HepG2 (cell line): ENCODE results near the gene SMIM44. TPM values are rescaled to one million over a fixed set of nuclear protein-coding genes. Genes with fewer than 3 reads are reported as not detected.

Experiments
- ATAC-seq: fragments of 200-7000 bp; cut with Tn5 transposase; 3 replicates; pipeline ENCODE4 v1.9.1; 2020; ENCODE audit warnings: mild to moderate bottlenecking, moderate library complexity
- BruUV-seq: library from RNA; stranded (reverse); fragments of 400-500 nt; replicated peaks from 2 replicates; lab custom pipeline; 2021; lab: Mats Ljungman, UMichigan
- CTCF ChIA-PET: fragments of 300-600 bp; formaldehyde crosslinking; extraction: SDS; loops from one replicate; lab custom pipeline; 2021; ENCODE audit warnings: low total read pairs, inconsistent platforms, low intra/inter-chr PET ratio; lab: Yijun Ruan, JAX
- POLR2A ChIA-PET: fragments of 350-600 bp; sonication (Branson Sonifier 250); formaldehyde crosslinking; loops from one replicate; lab custom pipeline; 2020; ENCODE audit warnings: antibody characterized with exemption, inconsistent platforms; lab: Yijun Ruan, JAX
- DNase-seq: peaks from one replicate; pipeline ENCODE4 v3.0.0-alpha.2; 2015; ENCODE audit warnings: low spot score
- FAIRE-seq: peaks from 3 replicates; lab custom pipeline; 2011; peaks lifted over from hg19 to GRCh38; lab: Jason Lieb, UNC
- H2AFZ ChIP-seq: one replicate; pipeline ENCODE4 v1.6.1; 2011; ENCODE audit warnings: low read length, inconsistent platforms
- H3K27ac ChIP-seq: fragments of 300-600 bp; 3 replicates; pipeline ENCODE4 v1.8.0; 2011; ENCODE audit warnings: mixed run types, mild to moderate bottlenecking, mixed read lengths, low read length, inconsistent platforms; ENCODE audit not compliant: insufficient read depth; ENCODE audit errors: extremely low read length
- H3K27me3 ChIP-seq, 2 experiments: fragments of 200-600 bp in 1 of 2; 2 replicates in 1 of 2; 3 replicates in 1 of 2; pipeline versions ENCODE4 v1.6.0 to v1.8.0; 2011; ENCODE audit warnings: low read length in 2 of 2, mild to moderate bottlenecking in 2 of 2, moderate library complexity in 2 of 2, inconsistent platforms in 1 of 2; ENCODE audit not compliant: insufficient read depth in 2 of 2, control insufficient read depth in 1 of 2
- H3K36me3 ChIP-seq, 2 experiments: fragments of 200-600 bp in 1 of 2; replicated peaks in 1 of 2; 2 replicates in 1 of 2; 3 replicates in 1 of 2; pipeline versions ENCODE4 v1.5.1 to v1.8.0; 2011; ENCODE audit warnings: low read length in 2 of 2, inconsistent platforms in 1 of 2; ENCODE audit not compliant: insufficient read depth in 2 of 2, control insufficient read depth in 1 of 2
- H3K4me1 ChIP-seq: 2 replicates; pipeline ENCODE4 v1.5.1; 2012; ENCODE audit warnings: low read length, inconsistent platforms; ENCODE audit not compliant: insufficient read depth
- H3K4me2 ChIP-seq: 2 replicates; pipeline ENCODE4 v1.6.0; 2011; ENCODE audit warnings: low read depth, low read length, inconsistent platforms
- H3K4me3 ChIP-seq, 3 experiments: fragments of 200-600 bp in 1 of 3; sonication (generic), shearing (Covaris generic) in 1 of 3; replicated peaks in 1 of 3; 2 replicates each; pipeline ENCODE4 v1.5.1; 2011 to 2016; ENCODE audit warnings: low read length in 3 of 3, inconsistent platforms in 2 of 3, low read depth in 2 of 3, mild to moderate bottlenecking in 2 of 3, control low read depth in 1 of 3, mixed read lengths in 1 of 3; ENCODE audit not compliant: insufficient read depth in 1 of 3
- H3K79me2 ChIP-seq: one replicate; pipeline ENCODE4 v1.6.1; 2011; ENCODE audit warnings: low read length, inconsistent platforms; ENCODE audit not compliant: insufficient read depth
- H3K9ac ChIP-seq: 2 replicates; pipeline ENCODE4 v1.6.0; 2011; ENCODE audit warnings: mild to moderate bottlenecking, low read depth, low read length, inconsistent platforms; ENCODE audit not compliant: insufficient read depth
- H3K9me3 ChIP-seq: 2 replicates; pipeline ENCODE4 v1.5.1; 2012; ENCODE audit warnings: mild to moderate bottlenecking, low read length
- H4K20me1 ChIP-seq: 2 replicates; pipeline ENCODE4 v1.6.0; 2011; ENCODE audit warnings: inconsistent platforms, mild to moderate bottlenecking, low read length, moderate library complexity; ENCODE audit not compliant: insufficient read depth
- RBFOX2 ChIP-seq: fragments of 200-400 bp; formaldehyde crosslinking; IDR thresholded peaks from 2 replicates; pipeline ENCODE4 v1.6.1; 2017; ENCODE audit warnings: low read depth, mild to moderate bottlenecking, low read length
- TP53 ChIP-seq: sonication (generic); formaldehyde crosslinking; conservative IDR thresholded peaks from 2 replicates; pipeline ENCODE4 v1.4.0; 2020; ENCODE audit warnings: missing genetic modification reagents
- ZNF768 ChIP-seq: sonication (generic); formaldehyde crosslinking; IDR thresholded peaks from 2 replicates; pipeline ENCODE4 v1.4.0; 2020; ENCODE audit warnings: missing genetic modification reagents
- WGBS: methylation state at CpG from one replicate; pipeline ENCODE4 v1.1.6; 2017; ENCODE audit warnings: low lambda C conversion rate; 5-methylcytosine and 5-hydroxymethylcytosine counted together
- in situ Hi-C: cut with HindIII; loops from 2 replicates; pipeline ENCODE4 v1.10.0; 2017; ENCODE audit warnings: low pct_unique_long_range_greater_than_20kb; ENCODE audit not compliant: extremely low pct_ligation_motif_present
- intact Hi-C: fragments of 100-400 bp; cut with micrococcal nuclease; formaldehyde crosslinking; loops from one replicate; pipeline ENCODE4 v1.10.0; 2022; ENCODE audit not compliant: unreplicated experiment
- polyA plus RNA-seq, 8 experiments: library from polyadenylated mRNA; depleted of rRNA in 3 of 8; stranded (reverse) in 7 of 8; unstranded in 1 of 8; fragments of >200 nt; fragmentation: Illumina TruSeq in 4 of 8; extraction: Trizol in 4 of 8; gene quantifications; 2 replicates each; pipeline versions ENCODE4 v1.2.1 to v1.2.3, GENCODE V29; 2011 to 2016; ENCODE audit warnings: low read depth in 4 of 8, missing spikeins in 1 of 8, mixed read lengths in 1 of 8; ENCODE audit not compliant: insufficient read depth in 1 of 8
- total RNA-seq, 5 experiments: library from RNA; depleted of rRNA; stranded (reverse); fragments of >200 nt; fragmentation: Illumina TruSeq; extraction: Trizol; gene quantifications; 2 replicates each; pipeline ENCODE4 v1.2.3, GENCODE V29; 2016; ENCODE audit warnings: low read depth in 1 of 5
- TF ChIP-seq, protein P1 (sequence below): sonication (generic); formaldehyde crosslinking; IDR thresholded peaks from 2 replicates; pipeline ENCODE4 v1.5.1; 2020; ENCODE audit warnings: missing genetic modification reagents, mild to moderate bottlenecking, borderline replicate concordance
- TF ChIP-seq, protein P2 (sequence below): sonication (generic); formaldehyde crosslinking; IDR thresholded peaks from one replicate; pipeline ENCODE4 v1.5.1; 2020; ENCODE audit warnings: mild to moderate bottlenecking, missing genetic modification reagents; ENCODE audit errors: not compliant biosample characterization

The SMIM44 gene
- total and polyA plus RNA-seq, 2 of the 13 experiments (the other 11 are each of a cell fraction or from before 2014, with no cell fraction given): not detected

DNA sequence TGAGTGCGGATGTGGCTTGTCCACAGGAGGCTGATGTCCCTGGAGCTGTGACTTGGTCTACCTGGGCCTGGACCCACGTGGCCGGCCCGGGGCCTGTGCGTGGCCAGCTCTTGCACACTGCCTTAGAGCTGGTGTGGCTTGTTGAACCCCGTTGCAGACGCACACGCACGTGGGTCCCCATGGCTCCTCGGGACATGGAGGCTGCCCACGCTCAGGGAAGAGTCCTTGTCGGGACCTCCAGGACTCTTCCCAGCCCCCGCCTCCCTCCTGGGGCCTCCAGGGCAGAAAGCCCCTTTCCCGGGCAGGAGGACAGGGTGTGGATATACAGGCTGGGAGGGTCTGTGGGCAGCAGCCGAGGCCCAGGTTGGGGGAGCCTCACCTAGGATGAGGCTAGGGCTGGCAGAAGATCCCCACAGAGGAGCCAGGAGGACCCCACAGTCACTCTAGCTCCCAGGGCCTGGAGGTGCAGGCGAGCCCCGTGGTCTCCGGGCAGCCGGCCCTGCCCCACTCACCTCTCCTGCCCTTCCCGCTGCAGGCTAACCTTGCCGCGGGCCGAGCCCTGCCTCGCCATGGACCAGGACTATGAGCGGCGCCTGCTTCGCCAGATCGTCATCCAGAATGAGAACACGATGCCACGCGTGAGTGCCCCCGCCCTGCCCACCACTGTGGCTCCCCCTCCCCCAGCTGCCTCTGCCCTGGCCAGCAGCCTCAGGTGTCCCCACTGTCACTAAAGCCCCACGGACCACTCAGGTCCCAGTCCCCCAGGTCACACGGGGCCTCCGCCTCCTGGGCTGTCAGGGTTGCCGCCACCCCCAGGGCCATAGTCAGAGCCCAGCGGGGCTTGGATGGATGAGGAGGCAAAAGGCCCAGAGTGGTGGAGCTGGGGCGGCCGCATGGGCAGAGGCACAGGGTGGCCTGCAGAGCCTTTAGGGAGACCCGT, 39.5 kb upstream of the SMIM44 start:
- ChIA-PET POLR2A (no interaction called here), CTCF (no interaction called here)
- H3K9me3 ChIP-seq: no peaks in the 10 kb centered on the region
- no peak for ATAC-seq
- peaks cover 14% of the 10 kb centered on the region; the same call in 1 of the 2 replicates for H4K20me1 ChIP-seq
- H3K27ac ChIP-seq: no peak overlapping the region
- H3K4me3 ChIP-seq: no peak overlapping the region
- DNase-seq: no peak
- no peak for FAIRE-seq
- H3K79me2 ChIP-seq: peaks cover 22% of the 10 kb centered on the region
- 0 out of 2 replicates have a peak, but pooled peaks have one; percentile 2 for TF ChIP-seq ZNF768 (CRISPR knock-in tag)
- TF ChIP-seq TP53 (CRISPR knock-in tag): no peak
- 0 out of 2 replicates have a peak, but pooled peaks have one; percentile 17 for TF ChIP-seq RBFOX2
- peaks cover 28 to 57% of the 10 kb centered on the region in 2 experiments for H3K36me3 ChIP-seq
- H2AFZ ChIP-seq: no peak overlapping the region
- no TSS peak for BruUV-seq
- H3K27me3 ChIP-seq: no peaks in the 10 kb centered on the region
- 98% methylated on average over 21 of the region's 40 CpGs for WGBS
- peaks cover 3% of the 10 kb centered on the region; the same call in 1 of the 2 replicates for H3K4me1 ChIP-seq
- intact Hi-C loops: no loop called here
- in situ Hi-C loops: no loop called here
- no peak overlapping the region for H3K9ac ChIP-seq
- no peak overlapping the region for H3K4me2 ChIP-seq

DNA sequence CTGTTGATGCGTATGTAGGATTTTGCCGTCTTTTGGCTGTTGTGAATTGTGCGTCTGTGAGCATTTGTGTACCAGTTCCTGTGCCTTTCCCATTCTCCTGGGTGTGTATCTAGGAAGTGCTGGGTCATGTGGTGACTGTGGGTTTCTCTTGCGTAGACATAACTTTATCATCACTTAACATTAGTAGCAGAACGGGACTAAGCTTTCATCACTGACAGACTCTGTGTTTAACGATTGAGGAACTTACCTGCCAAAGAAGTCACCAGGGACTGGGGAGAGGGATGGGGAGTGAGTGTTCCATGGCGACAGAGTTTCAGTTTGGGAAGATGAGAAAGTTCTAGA, 37.8 kb upstream of the SMIM44 start:
- Histone ChIP-seq H3K4me1 (peaks cover 15% of the 10 kb centered on the region), H3K4me2 (no peak overlapping the region), H3K9ac (no peak overlapping the region), H3K79me2 (peaks cover 30% of the 10 kb centered on the region), H3K9me3 (no peaks in the 10 kb centered on the region), H2AFZ (no peak overlapping the region), H3K4me3 (no peak overlapping the region), H3K36me3 (peaks cover 19 to 46% of the 10 kb centered on the region in 2 experiments; a peak in 4 of 5 replicates), H3K27me3 (no peaks in the 10 kb centered on the region), H4K20me1 (peaks cover 25% of the 10 kb centered on the region; the same call in 1 of the 2 replicates), H3K27ac (no peak overlapping the region)
- WGBS: 96% methylated on average over 5 of the region's 7 CpGs
- no peak for ATAC-seq
- POLR2A ChIA-PET: interaction anchor here (0.7 kb wide), 1 partner anchor 20 kb away, joined by 3 read pairs; no protein-coding TSS in a partner anchor
- intact Hi-C loops: no loop called here
- TF ChIP-seq, protein P1, sequence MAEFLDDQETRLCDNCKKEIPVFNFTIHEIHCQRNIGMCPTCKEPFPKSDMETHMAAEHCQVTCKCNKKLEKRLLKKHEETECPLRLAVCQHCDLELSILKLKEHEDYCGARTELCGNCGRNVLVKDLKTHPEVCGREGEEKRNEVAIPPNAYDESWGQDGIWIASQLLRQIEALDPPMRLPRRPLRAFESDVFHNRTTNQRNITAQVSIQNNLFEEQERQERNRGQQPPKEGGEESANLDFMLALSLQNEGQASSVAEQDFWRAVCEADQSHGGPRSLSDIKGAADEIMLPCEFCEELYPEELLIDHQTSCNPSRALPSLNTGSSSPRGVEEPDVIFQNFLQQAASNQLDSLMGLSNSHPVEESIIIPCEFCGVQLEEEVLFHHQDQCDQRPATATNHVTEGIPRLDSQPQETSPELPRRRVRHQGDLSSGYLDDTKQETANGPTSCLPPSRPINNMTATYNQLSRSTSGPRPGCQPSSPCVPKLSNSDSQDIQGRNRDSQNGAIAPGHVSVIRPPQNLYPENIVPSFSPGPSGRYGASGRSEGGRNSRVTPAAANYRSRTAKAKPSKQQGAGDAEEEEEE (CRISPR knock-in tag): no peak
- TF ChIP-seq, protein P2, sequence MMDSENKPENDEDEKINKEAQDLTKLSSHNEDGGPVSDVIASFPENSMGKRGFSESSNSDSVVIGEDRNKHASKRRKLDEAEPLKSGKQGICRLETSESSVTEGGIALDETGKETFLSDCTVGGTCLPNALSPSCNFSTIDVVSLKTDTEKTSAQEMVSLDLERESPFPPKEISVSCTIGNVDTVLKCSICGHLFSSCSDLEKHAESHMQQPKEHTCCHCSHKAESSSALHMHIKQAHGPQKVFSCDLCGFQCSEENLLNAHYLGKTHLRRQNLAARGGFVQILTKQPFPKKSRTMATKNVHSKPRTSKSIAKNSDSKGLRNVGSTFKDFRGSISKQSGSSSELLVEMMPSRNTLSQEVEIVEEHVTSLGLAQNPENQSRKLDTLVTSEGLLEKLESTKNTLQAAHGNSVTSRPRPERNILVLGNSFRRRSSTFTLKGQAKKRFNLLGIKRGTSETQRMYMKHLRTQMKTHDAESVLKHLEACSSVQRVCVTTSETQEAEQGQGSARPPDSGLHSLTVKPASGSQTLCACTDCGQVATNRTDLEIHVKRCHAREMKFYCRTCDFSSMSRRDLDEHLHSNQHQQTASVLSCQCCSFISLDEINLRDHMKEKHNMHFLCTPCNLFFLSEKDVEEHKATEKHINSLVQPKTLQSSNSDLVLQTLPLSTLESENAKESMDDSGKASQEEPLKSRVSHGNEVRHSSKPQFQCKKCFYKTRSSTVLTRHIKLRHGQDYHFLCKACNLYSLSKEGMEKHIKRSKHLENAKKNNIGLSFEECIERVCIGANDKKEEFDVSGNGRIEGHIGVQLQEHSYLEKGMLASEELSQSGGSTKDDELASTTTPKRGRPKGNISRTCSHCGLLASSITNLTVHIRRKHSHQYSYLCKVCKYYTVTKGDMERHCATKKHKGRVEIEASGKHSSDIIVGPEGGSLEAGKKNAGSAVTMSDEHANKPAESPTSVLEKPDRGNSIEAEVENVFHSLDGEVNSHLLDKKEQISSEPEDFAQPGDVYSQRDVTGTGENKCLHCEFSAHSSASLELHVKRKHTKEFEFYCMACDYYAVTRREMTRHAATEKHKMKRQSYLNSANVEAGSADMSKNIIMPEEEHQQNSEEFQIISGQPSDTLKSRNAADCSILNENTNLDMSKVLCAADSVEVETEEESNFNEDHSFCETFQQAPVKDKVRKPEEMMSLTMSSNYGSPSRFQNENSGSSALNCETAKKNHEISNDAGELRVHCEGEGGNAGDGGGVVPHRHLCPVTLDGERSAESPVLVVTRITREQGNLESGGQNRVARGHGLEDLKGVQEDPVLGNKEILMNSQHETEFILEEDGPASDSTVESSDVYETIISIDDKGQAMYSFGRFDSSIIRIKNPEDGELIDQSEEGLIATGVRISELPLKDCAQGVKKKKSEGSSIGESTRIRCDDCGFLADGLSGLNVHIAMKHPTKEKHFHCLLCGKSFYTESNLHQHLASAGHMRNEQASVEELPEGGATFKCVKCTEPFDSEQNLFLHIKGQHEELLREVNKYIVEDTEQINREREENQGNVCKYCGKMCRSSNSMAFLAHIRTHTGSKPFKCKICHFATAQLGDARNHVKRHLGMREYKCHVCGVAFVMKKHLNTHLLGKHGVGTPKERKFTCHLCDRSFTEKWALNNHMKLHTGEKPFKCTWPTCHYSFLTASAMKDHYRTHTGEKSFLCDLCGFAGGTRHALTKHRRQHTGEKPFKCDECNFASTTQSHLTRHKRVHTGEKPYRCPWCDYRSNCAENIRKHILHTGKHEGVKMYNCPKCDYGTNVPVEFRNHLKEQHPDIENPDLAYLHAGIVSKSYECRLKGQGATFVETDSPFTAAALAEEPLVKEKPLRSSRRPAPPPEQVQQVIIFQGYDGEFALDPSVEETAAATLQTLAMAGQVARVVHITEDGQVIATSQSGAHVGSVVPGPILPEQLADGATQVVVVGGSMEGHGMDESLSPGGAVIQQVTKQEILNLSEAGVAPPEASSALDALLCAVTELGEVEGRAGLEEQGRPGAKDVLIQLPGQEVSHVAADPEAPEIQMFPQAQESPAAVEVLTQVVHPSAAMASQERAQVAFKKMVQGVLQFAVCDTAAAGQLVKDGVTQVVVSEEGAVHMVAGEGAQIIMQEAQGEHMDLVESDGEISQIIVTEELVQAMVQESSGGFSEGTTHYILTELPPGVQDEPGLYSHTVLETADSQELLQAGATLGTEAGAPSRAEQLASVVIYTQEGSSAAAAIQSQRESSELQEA (CRISPR knock-in tag): no peak
- no TSS peak for BruUV-seq
- in situ Hi-C loops: no loop called here
- DNase-seq: no peak
- CTCF ChIA-PET: no interaction called here
- no peak for FAIRE-seq
